AG04449 (cell line): ENCODE data around the gene EML6.

Experiments
- CTCF ChIA-PET: fragments of 350-600 bp; formaldehyde crosslinking; extraction: SDS; loops from one replicate; lab custom pipeline; 2021; ENCODE audit warnings: antibody characterized with exemption; lab: Yijun Ruan, JAX
- POLR2A ChIA-PET: fragments of 400-600, 350-600 bp; formaldehyde crosslinking; extraction: SDS; loops from one replicate; lab custom pipeline; 2020; ENCODE audit warnings: antibody characterized with exemption, inconsistent platforms; lab: Yijun Ruan, JAX
- DNase-seq: peaks from one replicate; pipeline ENCODE4 v3.0.0-alpha.2; 2010; ENCODE audit warnings: low read depth, low spot score
- H3K4me3 ChIP-seq: 2 replicates; pipeline ENCODE4 v1.5.1; 2011; ENCODE audit warnings: low read depth, mild to moderate bottlenecking, control low read depth, low read length
- TF ChIP-seq, protein P1 (sequence below): IDR thresholded peaks from one replicate; pipeline ENCODE4 v1.5.1; 2011; ENCODE audit warnings: mild to moderate bottlenecking, moderate library complexity, low read length, control low read depth, inconsistent platforms; ENCODE audit not compliant: insufficient read depth; ENCODE audit errors: missing control alignments

The EML6 gene

DNA sequence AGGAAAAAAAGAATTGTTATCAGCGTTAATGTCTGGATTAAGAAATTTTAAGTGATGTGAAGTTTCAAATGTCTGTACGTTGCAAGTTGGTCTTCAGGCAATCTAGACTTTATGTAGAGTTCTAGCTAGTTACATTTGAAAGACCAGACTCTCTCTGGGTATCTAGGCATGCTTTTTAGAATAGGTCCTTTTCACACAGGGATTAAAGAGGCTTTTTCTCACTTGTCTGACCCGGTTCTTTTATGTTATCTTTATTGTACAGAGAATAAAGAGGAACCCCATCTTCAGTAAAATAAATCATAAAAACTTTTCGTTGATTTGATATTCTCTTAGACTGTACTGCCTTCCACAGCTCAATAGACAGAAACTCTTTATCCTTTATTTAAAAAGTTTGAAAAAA, 8.5 kb upstream of the EML6 start:
- ChIA-PET CTCF (interaction anchor here (1.0 to 2.6 kb wide), 3 partner anchors 10 to 459 kb away, joined by 3 to 17 read pairs (median 3); no protein-coding TSS in a partner anchor), POLR2A (no interaction called here)
- no peak overlapping the region for H3K4me3 ChIP-seq
- DNase-seq = no peak
- TF ChIP-seq, protein P1, sequence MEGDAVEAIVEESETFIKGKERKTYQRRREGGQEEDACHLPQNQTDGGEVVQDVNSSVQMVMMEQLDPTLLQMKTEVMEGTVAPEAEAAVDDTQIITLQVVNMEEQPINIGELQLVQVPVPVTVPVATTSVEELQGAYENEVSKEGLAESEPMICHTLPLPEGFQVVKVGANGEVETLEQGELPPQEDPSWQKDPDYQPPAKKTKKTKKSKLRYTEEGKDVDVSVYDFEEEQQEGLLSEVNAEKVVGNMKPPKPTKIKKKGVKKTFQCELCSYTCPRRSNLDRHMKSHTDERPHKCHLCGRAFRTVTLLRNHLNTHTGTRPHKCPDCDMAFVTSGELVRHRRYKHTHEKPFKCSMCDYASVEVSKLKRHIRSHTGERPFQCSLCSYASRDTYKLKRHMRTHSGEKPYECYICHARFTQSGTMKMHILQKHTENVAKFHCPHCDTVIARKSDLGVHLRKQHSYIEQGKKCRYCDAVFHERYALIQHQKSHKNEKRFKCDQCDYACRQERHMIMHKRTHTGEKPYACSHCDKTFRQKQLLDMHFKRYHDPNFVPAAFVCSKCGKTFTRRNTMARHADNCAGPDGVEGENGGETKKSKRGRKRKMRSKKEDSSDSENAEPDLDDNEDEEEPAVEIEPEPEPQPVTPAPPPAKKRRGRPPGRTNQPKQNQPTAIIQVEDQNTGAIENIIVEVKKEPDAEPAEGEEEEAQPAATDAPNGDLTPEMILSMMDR = no peak

- POLR2A ChIA-PET = no interaction called here
- CTCF ChIA-PET = interaction anchor here (0.5 to 2.6 kb wide), 4 partner anchors 9 to 588 kb away, joined by 3 to 17 read pairs (median 4); no protein-coding TSS in a partner anchor
- no peak overlapping the region for H3K4me3 ChIP-seq
- TF ChIP-seq, protein P1 = no peak
- no peak for DNase-seq
Observed at GRCh38 chr2:54716375-54716774, 7.1 kb upstream of the EML6 start.

DNA sequence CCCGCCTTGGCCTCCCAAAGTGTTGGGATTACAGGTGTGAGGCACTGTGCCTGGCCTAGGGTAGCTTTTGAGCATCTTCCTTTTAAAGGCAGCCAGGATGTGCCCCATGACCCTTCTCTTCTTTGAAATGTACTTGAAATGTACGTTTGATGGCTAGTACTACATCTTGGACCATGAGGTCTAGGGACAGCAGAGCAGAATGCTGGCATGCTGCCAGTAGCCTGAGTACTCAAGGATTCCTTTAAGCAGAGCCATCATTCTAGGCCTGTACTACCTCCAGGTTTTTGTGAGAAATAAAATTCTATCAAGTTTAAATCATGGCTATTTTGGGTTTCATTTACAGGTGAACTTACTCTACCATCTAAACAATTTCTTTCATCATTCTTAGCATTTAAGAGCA, 2.9 kb upstream of the EML6 start:
- TF ChIP-seq, protein P1 = no peak
- CTCF ChIA-PET = no interaction called here
- DNase-seq = no peak
- POLR2A ChIA-PET = no interaction called here
- no peak overlapping the region for H3K4me3 ChIP-seq

GRCh38 chr2:54722641-54723040, 821 bp upstream of the EML6 start:
- POLR2A ChIA-PET = no interaction called here
- no peak for DNase-seq
- TF ChIP-seq, protein P1 = no peak
- CTCF ChIA-PET = interaction anchor here (0.9 to 1.9 kb wide), 5 partner anchors 13 to 616 kb away, joined by 4 to 11 read pairs (median 7); no protein-coding TSS in a partner anchor
- H3K4me3 ChIP-seq = peak overlapping the region; percentile 83

- POLR2A ChIA-PET = no interaction called here
- peak overlapping the region; percentile 75 for H3K4me3 ChIP-seq
- no peak for DNase-seq
- CTCF ChIA-PET = interaction anchor here (0.7 to 1.9 kb wide), 2 partner anchors 15 to 57 kb away, joined by 3 to 11 read pairs; no protein-coding TSS in a partner anchor
- TF ChIP-seq, protein P1 = no peak
Observed at GRCh38 chr2:54723996-54724559, 616 bp downstream of the EML6 start.

- TF ChIP-seq, protein P1 = no peak
- CTCF ChIA-PET = interaction anchor here (0.7 kb wide), 1 partner anchor 58 kb away, joined by 3 read pairs; no protein-coding TSS in a partner anchor
- POLR2A ChIA-PET = no interaction called here
- peak overlapping the region; percentile 75 for H3K4me3 ChIP-seq
- DNase-seq = no peak
Observed at GRCh38 chr2:54724560-54725342, 1.3 kb downstream of the EML6 start.
